ENCODE measurements around the gene BOK. TPM values are rescaled to one million over a fixed set of nuclear protein-coding genes. Genes with fewer than 3 reads are reported as not detected.

BOK gene
- total and polyA plus RNA-seq, 2 of the 13 experiments (the other 11 are each of a cell fraction or from before 2014, with no cell fraction given), result 35.5 to 39.2 TPM

DNA sequence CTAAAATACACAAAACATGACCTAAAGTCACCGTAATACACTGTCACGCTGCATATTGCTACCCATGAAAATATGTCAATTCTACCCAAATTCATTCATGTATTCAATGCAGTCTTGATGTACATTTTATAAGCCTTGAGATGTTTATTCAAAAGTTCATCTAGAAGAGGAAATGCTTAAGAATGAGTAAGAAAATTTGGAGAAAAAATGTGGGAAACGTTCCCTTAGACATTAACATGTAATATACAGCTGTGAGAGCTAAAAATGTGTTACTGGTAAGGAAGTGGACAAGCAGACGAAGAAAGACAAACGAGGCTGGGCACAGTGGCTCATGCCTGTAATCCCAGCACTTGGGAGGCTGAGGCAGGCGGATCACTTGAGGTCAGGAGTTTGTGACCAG is 41.1 kb downstream of the BOK start (continued):
- TF ChIP-seq, protein P1, sequence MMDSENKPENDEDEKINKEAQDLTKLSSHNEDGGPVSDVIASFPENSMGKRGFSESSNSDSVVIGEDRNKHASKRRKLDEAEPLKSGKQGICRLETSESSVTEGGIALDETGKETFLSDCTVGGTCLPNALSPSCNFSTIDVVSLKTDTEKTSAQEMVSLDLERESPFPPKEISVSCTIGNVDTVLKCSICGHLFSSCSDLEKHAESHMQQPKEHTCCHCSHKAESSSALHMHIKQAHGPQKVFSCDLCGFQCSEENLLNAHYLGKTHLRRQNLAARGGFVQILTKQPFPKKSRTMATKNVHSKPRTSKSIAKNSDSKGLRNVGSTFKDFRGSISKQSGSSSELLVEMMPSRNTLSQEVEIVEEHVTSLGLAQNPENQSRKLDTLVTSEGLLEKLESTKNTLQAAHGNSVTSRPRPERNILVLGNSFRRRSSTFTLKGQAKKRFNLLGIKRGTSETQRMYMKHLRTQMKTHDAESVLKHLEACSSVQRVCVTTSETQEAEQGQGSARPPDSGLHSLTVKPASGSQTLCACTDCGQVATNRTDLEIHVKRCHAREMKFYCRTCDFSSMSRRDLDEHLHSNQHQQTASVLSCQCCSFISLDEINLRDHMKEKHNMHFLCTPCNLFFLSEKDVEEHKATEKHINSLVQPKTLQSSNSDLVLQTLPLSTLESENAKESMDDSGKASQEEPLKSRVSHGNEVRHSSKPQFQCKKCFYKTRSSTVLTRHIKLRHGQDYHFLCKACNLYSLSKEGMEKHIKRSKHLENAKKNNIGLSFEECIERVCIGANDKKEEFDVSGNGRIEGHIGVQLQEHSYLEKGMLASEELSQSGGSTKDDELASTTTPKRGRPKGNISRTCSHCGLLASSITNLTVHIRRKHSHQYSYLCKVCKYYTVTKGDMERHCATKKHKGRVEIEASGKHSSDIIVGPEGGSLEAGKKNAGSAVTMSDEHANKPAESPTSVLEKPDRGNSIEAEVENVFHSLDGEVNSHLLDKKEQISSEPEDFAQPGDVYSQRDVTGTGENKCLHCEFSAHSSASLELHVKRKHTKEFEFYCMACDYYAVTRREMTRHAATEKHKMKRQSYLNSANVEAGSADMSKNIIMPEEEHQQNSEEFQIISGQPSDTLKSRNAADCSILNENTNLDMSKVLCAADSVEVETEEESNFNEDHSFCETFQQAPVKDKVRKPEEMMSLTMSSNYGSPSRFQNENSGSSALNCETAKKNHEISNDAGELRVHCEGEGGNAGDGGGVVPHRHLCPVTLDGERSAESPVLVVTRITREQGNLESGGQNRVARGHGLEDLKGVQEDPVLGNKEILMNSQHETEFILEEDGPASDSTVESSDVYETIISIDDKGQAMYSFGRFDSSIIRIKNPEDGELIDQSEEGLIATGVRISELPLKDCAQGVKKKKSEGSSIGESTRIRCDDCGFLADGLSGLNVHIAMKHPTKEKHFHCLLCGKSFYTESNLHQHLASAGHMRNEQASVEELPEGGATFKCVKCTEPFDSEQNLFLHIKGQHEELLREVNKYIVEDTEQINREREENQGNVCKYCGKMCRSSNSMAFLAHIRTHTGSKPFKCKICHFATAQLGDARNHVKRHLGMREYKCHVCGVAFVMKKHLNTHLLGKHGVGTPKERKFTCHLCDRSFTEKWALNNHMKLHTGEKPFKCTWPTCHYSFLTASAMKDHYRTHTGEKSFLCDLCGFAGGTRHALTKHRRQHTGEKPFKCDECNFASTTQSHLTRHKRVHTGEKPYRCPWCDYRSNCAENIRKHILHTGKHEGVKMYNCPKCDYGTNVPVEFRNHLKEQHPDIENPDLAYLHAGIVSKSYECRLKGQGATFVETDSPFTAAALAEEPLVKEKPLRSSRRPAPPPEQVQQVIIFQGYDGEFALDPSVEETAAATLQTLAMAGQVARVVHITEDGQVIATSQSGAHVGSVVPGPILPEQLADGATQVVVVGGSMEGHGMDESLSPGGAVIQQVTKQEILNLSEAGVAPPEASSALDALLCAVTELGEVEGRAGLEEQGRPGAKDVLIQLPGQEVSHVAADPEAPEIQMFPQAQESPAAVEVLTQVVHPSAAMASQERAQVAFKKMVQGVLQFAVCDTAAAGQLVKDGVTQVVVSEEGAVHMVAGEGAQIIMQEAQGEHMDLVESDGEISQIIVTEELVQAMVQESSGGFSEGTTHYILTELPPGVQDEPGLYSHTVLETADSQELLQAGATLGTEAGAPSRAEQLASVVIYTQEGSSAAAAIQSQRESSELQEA (CRISPR knock-in tag; IDR thresholded peaks at IDR 0.05; ENCODE audit: not compliant biosample characterization), result no peak
- TF ChIP-seq, protein P2, sequence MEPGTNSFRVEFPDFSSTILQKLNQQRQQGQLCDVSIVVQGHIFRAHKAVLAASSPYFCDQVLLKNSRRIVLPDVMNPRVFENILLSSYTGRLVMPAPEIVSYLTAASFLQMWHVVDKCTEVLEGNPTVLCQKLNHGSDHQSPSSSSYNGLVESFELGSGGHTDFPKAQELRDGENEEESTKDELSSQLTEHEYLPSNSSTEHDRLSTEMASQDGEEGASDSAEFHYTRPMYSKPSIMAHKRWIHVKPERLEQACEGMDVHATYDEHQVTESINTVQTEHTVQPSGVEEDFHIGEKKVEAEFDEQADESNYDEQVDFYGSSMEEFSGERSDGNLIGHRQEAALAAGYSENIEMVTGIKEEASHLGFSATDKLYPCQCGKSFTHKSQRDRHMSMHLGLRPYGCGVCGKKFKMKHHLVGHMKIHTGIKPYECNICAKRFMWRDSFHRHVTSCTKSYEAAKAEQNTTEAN (CRISPR knock-in tag; conservative IDR thresholded peaks at IDR 0.05), result no peak
- TF ChIP-seq ZNF326 (CRISPR knock-in tag; IDR thresholded peaks at IDR 0.05; ENCODE audit: borderline replicate concordance) (no peak), HOXA7 (CRISPR knock-in tag; IDR thresholded peaks at IDR 0.05) (no peak)
